Left renal pelvis (tissue), 4 donors: ENCODE data around the gene IGSF3. TPM values are rescaled to one million over a fixed set of nuclear protein-coding genes. Genes with fewer than 3 reads are reported as not detected.

ENCODE experiments used
- DNase-seq, 4 donors: peaks; one replicate each; pipeline ENCODE4 v3.0.0-alpha.2; 2013; ENCODE audit warnings: low read depth in 4 of 4, low spot score in 3 of 4
- polyA plus RNA-seq, 4 donors: library from polyadenylated mRNA; unstranded; fragments of 120-200 nt; gene quantifications; one replicate each; pipeline ENCODE4 v1.2.1, GENCODE V29; 2013; ENCODE audit not compliant: insufficient read length in 4 of 4

IGSF3 gene
- polyA plus RNA-seq, 4 donors = 18.6 to 31.4 (median 27.4) TPM

DNA sequence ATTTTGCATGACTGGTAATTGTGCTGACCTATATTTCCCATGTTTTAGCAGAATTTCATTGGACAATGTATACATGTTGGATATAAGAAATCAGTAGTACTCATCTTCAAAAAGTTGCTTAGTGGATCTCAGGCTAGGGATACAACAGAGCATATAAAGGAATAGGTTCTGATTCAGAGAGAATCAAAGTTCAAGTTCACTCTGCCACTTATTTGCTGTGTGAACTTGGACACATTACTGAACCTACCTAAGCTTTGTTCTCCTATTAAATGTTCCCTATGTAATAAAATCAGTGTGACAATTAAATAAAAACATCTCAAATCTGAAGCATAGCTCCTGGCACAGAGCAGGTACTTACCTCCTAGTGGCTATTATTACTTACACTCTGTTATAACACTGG is 106.0 kb downstream of the IGSF3 start:
- no peak for DNase-seq

DNA sequence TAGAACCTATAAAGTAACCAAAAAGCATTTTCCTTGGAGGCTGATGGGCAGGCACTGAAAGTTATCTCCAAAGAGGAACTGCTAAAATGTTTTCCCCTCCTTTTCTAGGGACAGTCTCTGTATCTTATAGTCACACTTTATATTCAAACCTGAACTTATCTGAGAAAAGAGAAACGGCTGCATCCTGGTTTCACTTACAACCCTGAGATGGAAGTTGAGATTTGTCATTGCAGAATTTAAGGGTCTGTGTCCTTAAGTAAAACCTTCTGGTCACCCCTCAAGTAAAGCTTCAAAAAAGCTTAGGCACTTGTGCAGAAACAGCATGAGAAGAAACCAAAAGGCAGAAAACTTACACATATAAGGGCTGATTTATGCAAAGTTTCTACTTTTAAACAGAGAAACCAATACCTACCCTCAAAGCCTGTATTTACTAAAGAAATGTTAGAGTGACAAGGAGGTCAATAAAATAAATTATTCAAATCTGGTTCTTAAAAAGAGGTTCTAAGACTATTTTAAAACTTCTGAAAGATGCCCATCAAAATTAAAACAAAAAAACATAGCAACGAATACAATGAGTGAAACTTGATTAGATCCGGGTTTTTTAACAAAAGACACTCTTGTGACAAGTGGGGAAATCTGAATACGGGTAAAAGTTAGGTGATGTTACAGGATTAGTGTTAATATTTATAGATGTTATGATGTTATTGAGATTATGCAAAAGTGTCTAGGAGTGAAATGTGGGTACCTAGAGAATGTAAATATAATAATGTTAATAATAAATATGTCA is 106.6 kb downstream of the IGSF3 start:
- DNase-seq = no peak

DNA sequence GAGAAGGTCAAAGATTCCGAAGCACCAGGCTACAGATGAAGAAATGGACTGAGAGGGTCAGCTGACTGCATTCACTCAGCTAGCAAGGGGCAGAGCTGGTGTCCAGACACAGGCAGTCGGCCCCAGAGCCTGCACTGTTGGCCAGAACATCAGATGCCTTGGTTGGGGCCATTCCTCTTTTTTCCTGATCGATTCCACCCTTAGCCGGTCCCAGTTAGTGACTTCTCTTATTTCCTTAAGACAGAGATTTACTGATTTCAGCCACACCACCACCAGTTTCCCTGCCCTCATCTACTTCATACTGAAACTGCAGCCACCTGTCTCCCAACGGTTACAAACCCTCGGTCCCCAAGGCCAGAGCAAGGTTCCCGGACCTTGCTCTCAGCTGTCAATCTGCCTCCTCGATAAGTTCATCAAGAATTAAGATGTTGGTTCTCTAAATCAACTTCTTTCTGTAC is 108.2 kb downstream of the IGSF3 start:
- no peak for DNase-seq

DNA sequence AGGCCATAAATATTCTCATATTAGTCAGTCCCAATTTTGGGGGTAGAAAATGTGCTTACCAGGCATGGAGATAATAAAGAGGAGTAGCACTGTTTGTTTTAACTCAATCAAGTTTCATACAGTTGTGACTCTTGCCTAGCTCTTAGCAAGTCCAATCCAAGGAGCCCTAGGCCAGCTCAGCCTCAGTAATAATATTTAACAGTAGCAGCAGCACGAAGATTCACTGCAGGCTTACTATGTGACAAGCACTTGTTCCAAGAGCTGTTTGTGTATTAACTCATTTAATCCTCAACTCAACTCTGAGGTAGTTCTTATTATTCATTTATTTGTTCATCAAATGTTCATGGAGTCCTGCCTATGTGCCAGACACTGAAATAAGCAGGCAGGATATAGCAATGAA is 109.0 kb downstream of the IGSF3 start:
- no peak for DNase-seq

DNA sequence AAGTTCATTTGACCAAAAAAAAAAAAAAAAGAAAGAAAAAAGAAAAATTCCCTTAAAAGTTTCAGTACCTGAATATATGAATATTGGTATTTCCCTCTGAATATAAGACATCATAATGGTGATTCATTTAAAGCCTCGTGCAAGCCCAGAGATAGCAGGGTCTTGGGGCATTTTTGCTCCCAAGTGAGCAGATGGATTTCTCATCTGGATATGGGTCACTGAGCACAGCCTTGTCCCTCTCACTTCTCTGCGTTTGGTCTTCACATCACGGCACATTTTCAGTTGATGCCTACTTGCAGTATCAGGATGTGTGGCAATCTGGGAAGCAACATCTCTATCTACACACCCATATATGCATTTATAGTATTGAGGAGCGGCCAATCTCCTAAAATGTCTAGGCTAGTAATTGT is 109.4 kb downstream of the IGSF3 start:
- no peak for DNase-seq

DNA sequence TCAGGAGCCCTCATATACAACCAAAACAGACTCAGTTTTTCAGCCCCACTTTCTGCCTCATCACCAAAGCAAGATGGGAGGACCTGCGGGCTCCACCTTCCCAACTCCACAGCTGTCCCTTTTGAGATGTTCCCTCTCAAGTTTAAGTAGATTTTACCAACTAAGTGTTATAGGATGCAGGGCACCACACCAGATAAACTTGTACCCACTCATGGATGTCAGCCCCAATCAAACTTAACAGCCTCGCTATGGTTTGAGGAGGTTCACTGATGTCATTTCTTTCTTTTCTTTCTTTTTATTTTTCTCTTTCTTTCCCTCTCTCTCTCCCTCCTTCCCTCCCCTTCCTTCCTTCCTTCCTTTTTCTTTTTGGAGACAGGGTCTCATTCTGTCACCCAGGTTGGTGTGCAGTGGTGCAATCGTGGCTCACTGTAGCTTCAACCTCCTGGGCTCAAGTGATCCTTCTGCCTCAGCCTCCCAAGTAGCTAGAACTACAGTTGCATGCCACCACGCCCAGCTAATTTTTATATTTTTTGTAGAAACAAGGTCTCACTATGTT is 110.1 kb downstream of the IGSF3 start:
- no peak for DNase-seq

DNA sequence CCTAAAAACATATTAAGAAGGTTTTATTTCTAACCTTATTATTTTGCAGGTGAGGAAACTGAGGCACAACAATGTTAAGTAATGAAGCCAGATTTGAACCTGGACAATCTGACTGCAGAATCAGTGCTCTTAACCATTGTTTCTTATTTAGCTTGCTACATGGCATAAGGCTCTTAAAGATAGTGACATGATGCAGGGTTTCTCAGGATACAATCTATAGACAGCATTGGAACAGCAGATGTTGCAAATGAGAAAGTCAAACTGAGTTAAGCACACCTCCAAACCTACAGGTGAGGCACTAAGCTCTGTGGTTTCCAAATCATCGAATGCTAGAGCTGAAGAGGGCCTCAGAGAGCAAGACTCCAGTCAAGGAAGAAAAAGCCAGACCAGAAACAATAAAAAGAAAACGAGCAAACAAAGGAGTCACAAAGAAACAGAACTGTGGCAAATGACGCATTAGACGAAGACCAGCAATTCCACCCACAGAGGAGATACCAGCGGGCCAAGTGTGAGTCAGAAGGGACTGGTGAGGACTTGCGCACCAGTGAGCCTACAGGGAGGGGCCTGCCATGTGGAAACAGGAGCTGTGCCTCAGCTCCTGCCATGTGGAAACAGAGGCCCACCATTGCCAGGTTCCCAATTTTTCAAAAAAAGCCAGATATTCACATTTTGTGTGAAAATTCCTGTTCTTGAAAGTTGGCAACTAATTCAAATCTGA is 111.1 kb downstream of the IGSF3 start:
- no peak for DNase-seq

DNA sequence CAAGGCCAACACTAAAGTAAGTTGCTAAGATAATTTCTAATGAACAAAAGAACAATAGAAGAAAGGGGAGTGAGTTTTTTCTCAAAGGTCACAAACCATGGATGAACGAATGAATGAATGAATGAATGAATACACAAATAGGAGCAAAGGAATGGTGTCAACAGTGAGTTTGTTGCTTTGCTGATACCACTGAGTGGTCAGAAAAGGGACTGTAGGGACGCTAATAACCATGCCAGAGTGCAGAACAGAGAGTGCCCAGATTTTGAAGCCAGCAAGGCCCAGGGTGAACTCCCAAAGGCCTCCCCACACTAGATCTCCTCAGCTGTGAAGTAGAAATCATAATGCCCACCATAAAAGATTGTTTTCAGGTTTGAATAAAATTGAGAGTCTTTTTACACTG is 112.6 kb downstream of the IGSF3 start:
- DNase-seq = no peak

DNA sequence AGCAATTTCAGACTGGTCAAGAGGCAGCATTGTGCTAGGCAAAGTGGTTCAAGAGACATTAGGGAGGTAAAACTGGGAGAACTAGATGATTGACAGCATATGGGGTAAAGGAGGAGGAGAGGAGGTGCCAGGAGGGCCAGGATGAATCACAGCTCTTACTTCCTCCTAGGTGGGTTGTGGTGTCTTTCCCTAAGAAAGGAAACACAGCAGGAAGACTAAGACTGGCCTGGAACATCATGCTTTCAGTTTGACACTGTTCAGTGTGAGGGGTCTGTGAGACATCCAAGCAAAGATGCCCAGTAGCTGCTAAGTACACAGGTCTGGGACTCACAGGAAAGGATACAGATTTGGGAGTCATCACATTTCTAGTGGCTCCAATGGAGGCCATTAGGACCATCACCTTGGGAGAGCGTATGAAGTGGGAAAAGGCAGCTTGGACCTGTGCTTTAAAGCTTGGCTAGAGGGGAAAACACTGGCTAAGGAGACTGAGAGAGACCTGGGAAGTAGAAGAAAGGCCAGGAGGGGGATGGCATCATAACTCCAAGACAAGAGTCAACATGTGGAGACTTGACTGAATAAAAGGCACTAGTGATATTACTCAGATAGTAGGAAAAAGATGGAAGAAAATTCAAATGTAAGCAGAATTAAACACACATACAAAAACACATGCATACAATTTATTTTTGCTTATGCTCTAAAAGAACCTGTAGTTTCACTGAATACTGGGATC is 114.0 kb downstream of the IGSF3 start:
- no peak for DNase-seq

DNA sequence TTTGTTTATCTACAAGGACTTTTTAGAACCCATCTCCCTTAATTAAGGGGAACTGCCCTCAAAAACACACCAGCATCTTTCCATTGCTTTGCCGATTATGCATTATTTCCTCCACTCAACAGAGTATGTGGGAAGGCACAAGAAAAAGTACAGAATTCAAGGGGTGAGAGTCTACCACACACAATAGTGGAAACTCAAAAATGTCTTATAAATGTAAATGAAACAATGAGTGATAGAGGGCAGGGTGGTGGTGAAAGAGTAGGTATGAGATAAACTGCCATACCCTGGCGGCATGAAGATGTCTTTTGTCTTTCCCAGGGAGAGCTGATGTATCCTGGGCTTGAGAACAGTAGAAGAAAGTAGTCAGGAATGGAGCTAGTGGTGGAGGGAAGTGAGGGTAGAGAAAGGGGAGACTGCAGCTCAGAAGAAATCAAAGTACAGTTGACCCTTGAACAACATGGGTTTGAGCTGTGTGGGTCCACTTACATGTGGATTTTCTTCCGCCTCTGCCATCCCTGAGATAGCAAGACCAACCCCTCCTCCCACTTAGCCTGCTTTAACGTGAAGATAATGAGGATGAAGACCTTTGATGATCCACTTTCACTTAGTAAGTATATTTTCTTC is 121.1 kb downstream of the IGSF3 start:
- DNase-seq = no peak

DNA sequence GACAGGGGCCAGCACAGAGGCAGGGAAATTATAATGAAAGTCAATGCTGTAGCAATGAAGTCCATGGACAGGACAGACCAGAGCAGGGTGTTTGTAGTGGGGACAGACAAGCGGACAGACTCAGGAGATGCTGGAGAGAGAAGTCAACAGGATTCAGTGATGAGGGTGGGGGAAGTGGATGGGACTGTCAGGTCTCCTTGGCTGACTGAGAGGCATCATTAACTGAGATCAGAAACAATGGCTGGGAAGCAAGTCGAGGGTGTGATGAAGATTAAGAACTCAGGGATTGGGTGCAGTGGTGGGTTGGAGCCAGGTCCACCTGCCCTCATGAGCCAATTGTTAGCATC is 122.2 kb downstream of the IGSF3 start:
- DNase-seq = no peak

DNA sequence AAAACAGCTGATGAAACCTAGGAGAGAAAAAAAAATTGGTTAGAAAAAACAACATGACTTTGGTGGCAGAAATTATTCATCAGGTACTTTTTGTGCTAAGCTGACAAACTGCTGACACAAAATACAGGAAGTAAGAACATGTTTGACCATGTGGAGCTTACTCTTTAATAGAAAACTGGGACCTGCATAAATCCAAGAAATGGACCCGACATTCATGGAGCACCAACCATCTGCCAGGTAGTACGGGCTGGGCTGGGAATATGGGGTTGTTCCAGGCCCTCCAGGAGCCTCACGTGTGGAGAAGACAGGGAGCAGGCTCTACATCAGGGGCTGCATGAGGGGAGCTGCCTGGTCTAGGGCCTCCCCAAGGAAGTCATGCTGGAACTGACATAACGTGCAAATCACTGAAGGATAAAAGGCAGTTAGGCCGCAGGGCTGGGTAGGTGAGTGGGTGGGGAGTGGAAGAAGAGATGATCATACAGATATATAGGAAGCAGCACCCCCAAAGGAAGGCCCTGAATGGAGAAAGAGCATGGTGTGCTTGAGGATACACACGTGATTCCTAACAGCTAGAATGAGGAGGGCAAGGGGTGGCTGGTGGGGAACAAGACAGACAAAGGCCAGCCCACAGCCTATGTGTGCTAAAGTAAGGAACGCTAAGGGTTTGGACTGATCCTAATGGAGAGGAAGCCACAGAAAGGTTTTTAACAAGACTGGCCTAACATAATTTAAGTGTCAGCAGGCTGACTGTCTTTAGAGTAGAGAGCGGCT is 122.8 kb downstream of the IGSF3 start:
- DNase-seq = no peak

DNA sequence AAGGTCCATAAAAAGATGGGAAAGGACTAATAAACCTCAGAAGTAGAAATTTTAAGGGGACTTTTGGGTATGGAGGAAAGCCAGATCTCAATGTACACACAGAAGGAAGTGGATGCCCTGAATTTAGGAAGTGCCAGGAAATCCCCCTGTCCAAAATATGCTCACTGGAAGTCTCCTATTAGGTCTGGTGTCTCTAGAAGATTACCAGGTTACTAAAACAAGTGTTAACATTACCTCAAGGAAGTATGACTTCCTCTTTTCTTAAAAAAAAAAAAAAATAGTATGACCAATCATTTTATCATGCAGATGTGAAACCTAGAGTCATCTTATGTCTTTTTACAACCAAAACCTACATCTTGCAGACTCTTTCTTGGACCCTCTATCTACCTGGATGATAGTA is 127.4 kb downstream of the IGSF3 start:
- no peak for DNase-seq

DNA sequence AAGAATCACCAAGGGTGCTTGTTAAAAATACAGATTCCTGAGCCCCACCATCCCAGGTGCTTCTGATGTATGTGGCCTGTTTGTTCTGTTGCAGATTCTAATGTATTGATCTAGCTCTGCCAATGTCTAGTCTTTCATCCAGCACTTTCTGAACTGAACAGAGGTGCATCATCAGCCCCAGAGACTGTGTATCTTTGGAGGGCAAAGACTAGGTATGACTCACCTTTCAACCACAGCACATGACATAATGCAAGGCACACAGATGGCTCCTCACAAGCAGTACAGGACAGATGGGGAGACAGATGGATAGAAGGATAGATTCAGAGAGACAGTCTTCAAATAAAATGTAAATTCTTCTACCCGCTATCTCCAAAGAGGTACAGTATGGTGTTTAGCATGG is 129.0 kb downstream of the IGSF3 start:
- DNase-seq = no peak

DNA sequence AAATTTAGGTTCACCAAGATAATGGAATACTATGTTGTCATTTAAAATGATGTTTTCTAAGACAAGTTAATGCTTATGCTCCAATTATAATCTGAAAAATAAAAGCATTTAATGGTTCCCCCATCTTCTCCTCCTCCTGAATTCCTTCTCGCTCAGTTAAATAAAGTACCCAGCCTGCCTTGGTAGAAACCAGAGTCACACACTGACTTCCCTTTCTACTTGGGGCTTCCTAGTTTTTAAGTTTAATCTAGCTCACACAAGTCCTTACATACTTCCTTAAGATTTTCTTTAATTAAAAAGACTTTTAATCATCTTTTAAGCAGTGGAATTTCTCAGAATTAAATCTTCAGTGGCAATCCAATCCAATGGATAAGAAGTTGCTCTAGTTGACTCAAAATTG is 129.6 kb downstream of the IGSF3 start:
- no peak for DNase-seq

DNA sequence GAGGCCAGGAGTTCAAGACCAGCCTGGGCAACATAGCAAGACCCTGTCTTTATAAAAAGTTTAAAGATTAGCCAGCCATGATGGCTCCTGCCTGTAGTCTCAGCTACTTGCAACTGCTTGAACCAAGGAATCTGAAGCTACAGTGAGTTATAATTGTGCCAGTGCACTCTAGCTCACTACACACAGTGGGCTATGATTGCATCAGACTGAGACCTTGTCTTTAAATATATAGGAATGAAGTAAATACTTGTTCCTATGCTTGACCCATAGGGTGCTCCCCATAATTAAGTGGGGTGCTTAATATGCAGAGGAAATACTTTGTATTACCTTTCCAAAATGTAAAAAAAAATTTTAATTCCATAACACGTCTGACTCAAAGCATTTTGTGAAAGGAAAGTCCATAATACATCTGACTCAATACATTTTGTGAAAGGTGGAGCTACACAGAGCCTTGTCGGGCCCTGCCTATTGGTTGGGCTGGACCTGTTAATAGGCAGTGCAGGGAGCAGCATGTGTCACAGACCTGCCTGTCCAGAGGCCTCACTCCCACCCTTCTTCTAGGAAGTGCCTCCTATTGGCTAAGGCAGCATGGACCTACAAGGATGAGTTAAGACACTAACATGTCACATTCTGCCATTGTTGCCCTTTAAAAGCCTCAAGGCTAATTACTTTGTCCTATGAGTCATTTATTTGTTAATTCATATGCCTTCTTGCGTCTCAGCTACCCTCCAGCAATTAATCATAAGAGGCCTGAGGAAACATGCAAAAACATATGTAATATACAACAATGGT is 130.3 kb downstream of the IGSF3 start:
- no peak for DNase-seq

DNA sequence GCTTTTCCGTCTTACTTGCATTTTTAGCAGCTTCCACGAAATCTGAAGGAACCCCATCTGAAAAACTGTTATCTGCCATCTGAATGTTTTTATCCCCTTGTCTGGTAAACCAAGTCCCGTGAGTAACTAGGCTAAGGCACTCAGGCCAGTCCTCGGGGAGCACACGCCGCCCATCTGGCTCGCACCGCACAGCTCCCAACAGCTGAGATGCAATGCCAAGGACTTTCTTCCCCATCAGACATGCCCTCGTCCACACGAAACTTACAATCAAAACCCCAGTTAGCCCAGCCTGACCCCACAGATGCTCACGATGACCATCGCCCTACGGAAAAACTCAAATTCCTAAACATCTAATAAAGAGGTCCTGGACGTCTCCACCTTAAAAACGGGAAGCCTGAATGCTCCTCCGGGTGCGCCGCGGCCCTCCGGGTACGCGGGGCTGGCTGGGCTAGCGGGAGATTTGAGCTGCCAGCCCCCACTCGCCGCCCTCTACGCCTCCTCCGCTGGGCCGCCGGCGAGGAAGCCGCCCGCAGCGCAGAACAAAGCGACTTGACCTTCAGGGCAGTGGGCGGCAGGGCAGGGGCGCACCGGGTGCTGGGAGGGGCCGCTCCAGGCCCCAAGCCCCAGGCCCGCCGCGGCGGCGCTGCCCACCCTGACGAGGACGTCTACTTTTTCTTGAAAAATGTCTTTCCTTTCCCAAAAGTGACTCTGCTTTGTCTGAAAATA is 133.4 kb downstream of the IGSF3 start:
- no peak for DNase-seq

DNA sequence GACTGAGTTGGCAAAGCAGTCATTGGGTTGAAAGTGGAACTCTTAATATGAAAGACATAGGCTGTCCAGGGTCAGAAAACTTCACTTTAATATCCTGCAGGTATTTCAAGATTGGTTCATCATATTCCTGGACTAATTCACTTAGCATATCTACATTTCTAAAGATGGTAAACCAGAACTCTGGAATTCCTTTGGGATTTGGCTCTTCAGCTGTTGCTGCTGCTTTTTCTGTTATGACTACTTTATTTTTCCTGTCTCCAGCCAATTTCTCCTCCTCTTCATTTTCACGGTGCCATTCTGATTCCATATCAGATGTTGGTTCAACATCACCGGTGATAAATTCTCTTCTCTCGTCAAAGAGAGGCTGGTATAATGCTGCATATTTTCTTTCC is 134.1 kb downstream of the IGSF3 start:
- DNase-seq = no peak
